Liver (tissue), 9 donors: ENCODE results near the gene TBC1D24. TPM values are rescaled to one million over a fixed set of nuclear protein-coding genes. Genes with fewer than 3 reads are reported as not detected.

Experiments
- DNase-seq: peaks from one replicate; pipeline ENCODE4 v3.0.0-alpha.2; 2017; ENCODE audit warnings: low spot score
- H3K27ac ChIP-seq, 2 donors: one replicate each; pipeline ENCODE4 v1.7.0; 2013; ENCODE audit warnings: inconsistent platforms in 2 of 2, low read length in 2 of 2, control low read depth in 1 of 2, low read depth in 1 of 2, mild to moderate bottlenecking in 1 of 2
- H3K27me3 ChIP-seq, 4 donors: one replicate each; pipeline versions ENCODE4 v1.6.1 to v1.7.0; 2013; ENCODE audit warnings: low read length in 3 of 4, inconsistent platforms in 1 of 4, mild to moderate bottlenecking in 1 of 4, moderate library complexity in 1 of 4; ENCODE audit not compliant: control insufficient read depth in 4 of 4, insufficient read depth in 4 of 4
- H3K36me3 ChIP-seq, 4 donors: one replicate each; pipeline versions ENCODE4 v1.6.1 to v1.7.0; 2013; ENCODE audit warnings: low read length in 3 of 4, mild to moderate bottlenecking in 3 of 4, low read depth in 1 of 4, moderate library complexity in 1 of 4; ENCODE audit not compliant: control insufficient read depth in 4 of 4, insufficient read depth in 3 of 4
- H3K4me1 ChIP-seq, 4 donors: one replicate each; pipeline versions ENCODE4 v1.6.1 to v1.7.0; 2013; ENCODE audit warnings: low read length in 3 of 4, mild to moderate bottlenecking in 3 of 4, moderate library complexity in 1 of 4; ENCODE audit not compliant: control insufficient read depth in 4 of 4, insufficient read depth in 4 of 4
- H3K4me3 ChIP-seq, 3 donors: one replicate each; pipeline versions ENCODE4 v1.6.1 to v1.7.0; 2013; ENCODE audit warnings: low read length in 3 of 3, control low read depth in 1 of 3, low read depth in 1 of 3, mild to moderate bottlenecking in 1 of 3
- H3K9ac ChIP-seq, 2 donors: one replicate each; pipeline ENCODE4 v1.7.0; 2013; ENCODE audit warnings: low read length in 2 of 2, mild to moderate bottlenecking in 2 of 2, moderate library complexity in 2 of 2, control low read depth in 1 of 2, low read depth in 1 of 2
- H3K9me3 ChIP-seq, 4 donors: one replicate each; pipeline versions ENCODE4 v1.6.1 to v1.7.0; 2013; ENCODE audit warnings: low read length in 3 of 4; ENCODE audit not compliant: control insufficient read depth in 4 of 4
- CTCF ChIP-seq: fragments of 150-350 bp; IDR thresholded peaks from 2 replicates; pipeline ENCODE4 v1.5.1; 2017; ENCODE audit warnings: improper control_type of control experiment, low read depth, low read length; ENCODE audit not compliant: missing input control
- EGR1 ChIP-seq, 2 donors: IDR thresholded peaks; 2 replicates each; pipeline ENCODE4 v1.6.1; 2016 to 2018; ENCODE audit warnings: antibody characterized with exemption in 2 of 2, low read depth in 2 of 2
- FOXA1 ChIP-seq: IDR thresholded peaks from 2 replicates; pipeline ENCODE4 v1.6.1; 2016; ENCODE audit warnings: antibody characterized with exemption
- FOXA2 ChIP-seq: IDR thresholded peaks from 2 replicates; pipeline ENCODE4 v1.6.1; 2016; ENCODE audit warnings: antibody characterized with exemption
- GABPA ChIP-seq, 2 donors: IDR thresholded peaks in 1 of 2; conservative IDR thresholded peaks in 1 of 2; 2 replicates each; pipeline ENCODE4 v1.6.1; 2016; ENCODE audit warnings: antibody characterized with exemption in 2 of 2, mild to moderate bottlenecking in 1 of 2, moderate library complexity in 1 of 2
- HNF4A ChIP-seq, 2 donors: conservative IDR thresholded peaks; 2 replicates each; pipeline ENCODE4 v1.6.1; 2016; ENCODE audit warnings: antibody characterized with exemption in 2 of 2, mild to moderate bottlenecking in 2 of 2
- HNF4G ChIP-seq: IDR thresholded peaks from 2 replicates; pipeline ENCODE4 v1.6.1; 2016; ENCODE audit warnings: antibody characterized with exemption
- JUND ChIP-seq, 2 donors: IDR thresholded peaks; 2 replicates each; pipeline ENCODE4 v1.6.1; 2016; ENCODE audit warnings: antibody characterized with exemption in 2 of 2
- NR2F2 ChIP-seq: IDR thresholded peaks from 2 replicates; pipeline ENCODE4 v1.6.1; 2016; ENCODE audit warnings: antibody characterized with exemption
- RAD21 ChIP-seq, 2 donors: IDR thresholded peaks; 2 replicates each; pipeline ENCODE4 v1.6.1; 2016; ENCODE audit warnings: antibody characterized with exemption in 2 of 2, mild to moderate bottlenecking in 2 of 2
- RXRA ChIP-seq, 2 donors: IDR thresholded peaks; 2 replicates each; pipeline ENCODE4 v1.6.1; 2017 to 2018; ENCODE audit warnings: antibody characterized with exemption in 2 of 2, mild to moderate bottlenecking in 1 of 2
- SP1 ChIP-seq: IDR thresholded peaks from 2 replicates; pipeline ENCODE4 v1.6.1; 2018; ENCODE audit warnings: antibody characterized with exemption, mild to moderate bottlenecking
- TAF1 ChIP-seq: conservative IDR thresholded peaks from 2 replicates; pipeline ENCODE4 v1.6.1; 2016; ENCODE audit warnings: antibody characterized with exemption, mild to moderate bottlenecking
- YY1 ChIP-seq: IDR thresholded peaks from 2 replicates; pipeline ENCODE4 v1.6.1; 2016; ENCODE audit warnings: antibody characterized with exemption, mild to moderate bottlenecking
- ZBTB33 ChIP-seq: IDR thresholded peaks from 2 replicates; pipeline ENCODE4 v1.6.1; 2016; ENCODE audit warnings: antibody characterized with exemption
- WGBS: extraction: QIAGEN DNeasy Blood & Tissue Kit; methylation state at CpG from one replicate; pipeline ENCODE4 v1.1.7; 2013; 5-methylcytosine and 5-hydroxymethylcytosine counted together
- polyA plus RNA-seq, 2 donors: library from polyadenylated mRNA; stranded (reverse) in 1 of 2; unstranded in 1 of 2; fragments of 200-250 nt in 1 of 2; fragments of >200 nt in 1 of 2; fragmentation: Nextera tagmentation in 1 of 2; extraction: Ambion mirVana in 1 of 2; gene quantifications; one replicate each; pipeline versions ENCODE4 v1.2.1 to v1.2.3, GENCODE V29; 2013 to 2015
- total RNA-seq, 2 donors: library from RNA; depleted of rRNA; stranded (reverse); fragments of >200 nt; gene quantifications; one replicate each; pipeline ENCODE4 v1.2.3, GENCODE V29; 2014
- TF ChIP-seq, protein P1 (sequence below): IDR thresholded peaks from 2 replicates; pipeline ENCODE4 v1.6.1; 2016; ENCODE audit warnings: antibody characterized with exemption, mild to moderate bottlenecking
- TF ChIP-seq, protein P2 (sequence below): IDR thresholded peaks from 2 replicates; pipeline ENCODE4 v1.6.1; 2016; ENCODE audit warnings: antibody characterized with exemption
- TF ChIP-seq, protein P3 (sequence below): IDR thresholded peaks from 2 replicates; pipeline ENCODE4 v1.6.1; 2016; ENCODE audit warnings: antibody characterized with exemption
- donor health status: healthy.
- donor health status: healthy.
- donor health status: healthy.
- donor health status: healthy.
- donor health status: healthy.

The TBC1D24 gene
- total and polyA plus RNA-seq, 4 donors = 8.4 to 22.3 (median 11.5) TPM

DNA sequence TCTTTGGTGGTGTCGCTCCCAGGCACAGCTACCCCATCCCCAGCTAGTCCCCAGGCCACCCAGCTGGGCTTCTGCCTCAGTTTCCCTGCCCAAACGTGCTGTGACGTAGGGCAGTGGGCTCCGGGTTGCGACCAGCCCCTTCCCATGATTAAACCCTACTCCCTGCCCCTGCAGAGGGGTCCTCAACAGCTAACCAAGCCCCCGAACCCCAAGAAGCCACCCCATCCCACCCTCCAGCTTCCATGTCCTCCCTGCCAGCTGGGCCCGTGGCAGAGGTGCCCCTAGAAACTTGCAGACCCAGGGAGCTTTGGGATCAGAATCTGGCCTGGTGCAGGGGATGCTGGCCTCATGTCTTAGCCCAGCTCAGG is 4.7 kb upstream of the TBC1D24 start:
- Histone ChIP-seq H3K27ac (no peak overlapping the region), H3K4me3 (no peak overlapping the region), H3K36me3 (no peaks in the 10 kb centered on the region), H3K9ac (no peak overlapping the region), H3K9me3 (no peaks in the 10 kb centered on the region), H3K4me1 (peaks cover 41 to 69% (median 50%) of the 10 kb centered on the region in 4 donors), H3K27me3 (no peaks in the 10 kb centered on the region)
- TF ChIP-seq YY1 (no peak), EGR1 (IDR thresholded peaks at IDR 0.05; ENCODE audit: low read depth in 2 of 2) (no peak), ZBTB33 (no peak), GABPA (IDR thresholded peaks at IDR 0.05 in 1 of 2, conservative IDR thresholded peaks at IDR 0.05 in 1 of 2) (no peak), JUND (IDR thresholded peaks at IDR 0.05) (no peak), SP1 (no peak), CTCF (no peak), NR2F2 (no peak), TAF1 (no peak), RXRA (IDR thresholded peaks at IDR 0.05) (no peak), RAD21 (IDR thresholded peaks at IDR 0.05) (no peak), FOXA2 (no peak), HNF4G (no peak), FOXA1 (no peak), HNF4A (conservative IDR thresholded peaks at IDR 0.05) (no peak)
- TF ChIP-seq, protein P1, sequence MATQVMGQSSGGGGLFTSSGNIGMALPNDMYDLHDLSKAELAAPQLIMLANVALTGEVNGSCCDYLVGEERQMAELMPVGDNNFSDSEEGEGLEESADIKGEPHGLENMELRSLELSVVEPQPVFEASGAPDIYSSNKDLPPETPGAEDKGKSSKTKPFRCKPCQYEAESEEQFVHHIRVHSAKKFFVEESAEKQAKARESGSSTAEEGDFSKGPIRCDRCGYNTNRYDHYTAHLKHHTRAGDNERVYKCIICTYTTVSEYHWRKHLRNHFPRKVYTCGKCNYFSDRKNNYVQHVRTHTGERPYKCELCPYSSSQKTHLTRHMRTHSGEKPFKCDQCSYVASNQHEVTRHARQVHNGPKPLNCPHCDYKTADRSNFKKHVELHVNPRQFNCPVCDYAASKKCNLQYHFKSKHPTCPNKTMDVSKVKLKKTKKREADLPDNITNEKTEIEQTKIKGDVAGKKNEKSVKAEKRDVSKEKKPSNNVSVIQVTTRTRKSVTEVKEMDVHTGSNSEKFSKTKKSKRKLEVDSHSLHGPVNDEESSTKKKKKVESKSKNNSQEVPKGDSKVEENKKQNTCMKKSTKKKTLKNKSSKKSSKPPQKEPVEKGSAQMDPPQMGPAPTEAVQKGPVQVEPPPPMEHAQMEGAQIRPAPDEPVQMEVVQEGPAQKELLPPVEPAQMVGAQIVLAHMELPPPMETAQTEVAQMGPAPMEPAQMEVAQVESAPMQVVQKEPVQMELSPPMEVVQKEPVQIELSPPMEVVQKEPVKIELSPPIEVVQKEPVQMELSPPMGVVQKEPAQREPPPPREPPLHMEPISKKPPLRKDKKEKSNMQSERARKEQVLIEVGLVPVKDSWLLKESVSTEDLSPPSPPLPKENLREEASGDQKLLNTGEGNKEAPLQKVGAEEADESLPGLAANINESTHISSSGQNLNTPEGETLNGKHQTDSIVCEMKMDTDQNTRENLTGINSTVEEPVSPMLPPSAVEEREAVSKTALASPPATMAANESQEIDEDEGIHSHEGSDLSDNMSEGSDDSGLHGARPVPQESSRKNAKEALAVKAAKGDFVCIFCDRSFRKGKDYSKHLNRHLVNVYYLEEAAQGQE = no peak
- TF ChIP-seq, protein P2, sequence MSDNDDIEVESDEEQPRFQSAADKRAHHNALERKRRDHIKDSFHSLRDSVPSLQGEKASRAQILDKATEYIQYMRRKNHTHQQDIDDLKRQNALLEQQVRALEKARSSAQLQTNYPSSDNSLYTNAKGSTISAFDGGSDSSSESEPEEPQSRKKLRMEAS = no peak
- TF ChIP-seq, protein P3, sequence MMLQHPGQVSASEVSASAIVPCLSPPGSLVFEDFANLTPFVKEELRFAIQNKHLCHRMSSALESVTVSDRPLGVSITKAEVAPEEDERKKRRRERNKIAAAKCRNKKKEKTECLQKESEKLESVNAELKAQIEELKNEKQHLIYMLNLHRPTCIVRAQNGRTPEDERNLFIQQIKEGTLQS = no peak
- no peak for DNase-seq
- WGBS = 87% methylated on average over 7 of the region's 7 CpGs
